GM12865 (cell line): Measurements from ENCODE around the gene SRPX2.

Source experiments
- DNase-seq: peaks from one replicate; pipeline ENCODE4 v3.0.0; 2010; ENCODE audit warnings: low read depth
- H3K4me3 ChIP-seq: 2 replicates; pipeline ENCODE4 v1.5.1; 2011; ENCODE audit warnings: mild to moderate bottlenecking, low read depth, low read length, control low read depth
- TF ChIP-seq, protein P1 (sequence below): IDR thresholded peaks from 2 replicates; pipeline ENCODE4 v1.5.1; 2011; ENCODE audit warnings: low read length, control low read depth, low read depth, inconsistent platforms; ENCODE audit not compliant: insufficient read depth; ENCODE audit errors: missing control alignments

Gene SRPX2

DNA sequence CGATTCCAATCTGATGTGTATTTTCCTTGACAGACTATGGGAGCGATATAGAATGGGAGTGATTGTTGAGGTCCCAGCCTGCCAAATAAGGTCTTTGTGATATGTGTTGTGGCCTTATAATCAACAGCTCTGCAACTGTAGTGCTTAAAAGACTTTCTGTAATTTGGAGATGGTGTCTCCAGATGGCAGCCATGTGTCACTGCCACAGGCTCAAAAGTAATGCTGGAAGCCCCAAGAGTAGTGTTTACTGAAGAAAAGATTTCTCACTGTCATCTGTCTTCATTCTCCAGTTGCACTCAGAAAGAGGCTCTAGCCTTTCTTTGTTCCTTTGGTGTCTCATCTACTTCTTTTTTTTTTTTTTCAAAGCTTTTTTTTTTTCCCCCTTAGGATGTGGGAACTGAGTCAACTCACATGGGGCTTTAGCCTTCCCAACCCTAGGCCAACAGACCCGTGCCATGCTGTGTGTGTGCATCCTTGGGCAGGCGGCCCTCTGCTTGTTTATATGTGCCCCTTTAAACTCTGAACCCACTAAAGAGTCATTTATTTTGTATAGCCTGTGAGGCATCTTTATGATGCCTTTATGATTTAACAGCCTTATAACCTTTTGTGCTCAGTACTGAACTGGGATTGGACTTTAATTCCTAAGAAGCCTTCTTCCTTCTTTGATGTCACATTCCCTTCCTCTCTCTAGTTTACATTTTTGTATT, 15.6 kb downstream of the SRPX2 start:
- no peak overlapping the region for H3K4me3 ChIP-seq
- TF ChIP-seq, protein P1, sequence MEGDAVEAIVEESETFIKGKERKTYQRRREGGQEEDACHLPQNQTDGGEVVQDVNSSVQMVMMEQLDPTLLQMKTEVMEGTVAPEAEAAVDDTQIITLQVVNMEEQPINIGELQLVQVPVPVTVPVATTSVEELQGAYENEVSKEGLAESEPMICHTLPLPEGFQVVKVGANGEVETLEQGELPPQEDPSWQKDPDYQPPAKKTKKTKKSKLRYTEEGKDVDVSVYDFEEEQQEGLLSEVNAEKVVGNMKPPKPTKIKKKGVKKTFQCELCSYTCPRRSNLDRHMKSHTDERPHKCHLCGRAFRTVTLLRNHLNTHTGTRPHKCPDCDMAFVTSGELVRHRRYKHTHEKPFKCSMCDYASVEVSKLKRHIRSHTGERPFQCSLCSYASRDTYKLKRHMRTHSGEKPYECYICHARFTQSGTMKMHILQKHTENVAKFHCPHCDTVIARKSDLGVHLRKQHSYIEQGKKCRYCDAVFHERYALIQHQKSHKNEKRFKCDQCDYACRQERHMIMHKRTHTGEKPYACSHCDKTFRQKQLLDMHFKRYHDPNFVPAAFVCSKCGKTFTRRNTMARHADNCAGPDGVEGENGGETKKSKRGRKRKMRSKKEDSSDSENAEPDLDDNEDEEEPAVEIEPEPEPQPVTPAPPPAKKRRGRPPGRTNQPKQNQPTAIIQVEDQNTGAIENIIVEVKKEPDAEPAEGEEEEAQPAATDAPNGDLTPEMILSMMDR, result no peak

DNA sequence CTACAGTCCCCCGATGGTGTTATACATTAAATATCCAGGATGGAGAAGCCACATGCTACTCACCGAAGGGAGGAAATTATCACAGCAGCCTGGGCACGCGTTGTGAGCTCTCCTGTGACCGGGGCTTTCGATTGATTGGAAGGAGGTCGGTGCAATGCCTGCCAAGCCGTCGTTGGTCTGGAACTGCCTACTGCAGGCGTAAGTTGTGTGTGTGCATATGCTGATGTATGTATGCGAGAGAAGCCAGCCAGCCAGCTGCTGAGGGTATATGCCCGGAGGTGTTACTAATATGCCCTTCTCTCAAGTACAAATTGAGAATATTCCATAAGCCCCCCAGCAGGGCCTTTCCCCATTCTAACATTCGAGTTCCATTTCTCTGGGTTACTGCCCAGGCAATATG, 18.2 kb downstream of the SRPX2 start:
- TF ChIP-seq, protein P1, result no peak
- DNase-seq, result no peak
- no peak overlapping the region for H3K4me3 ChIP-seq

More for the DNA sequence above, 15.6 kb downstream of the SRPX2 start:
- no peak for DNase-seq

DNA sequence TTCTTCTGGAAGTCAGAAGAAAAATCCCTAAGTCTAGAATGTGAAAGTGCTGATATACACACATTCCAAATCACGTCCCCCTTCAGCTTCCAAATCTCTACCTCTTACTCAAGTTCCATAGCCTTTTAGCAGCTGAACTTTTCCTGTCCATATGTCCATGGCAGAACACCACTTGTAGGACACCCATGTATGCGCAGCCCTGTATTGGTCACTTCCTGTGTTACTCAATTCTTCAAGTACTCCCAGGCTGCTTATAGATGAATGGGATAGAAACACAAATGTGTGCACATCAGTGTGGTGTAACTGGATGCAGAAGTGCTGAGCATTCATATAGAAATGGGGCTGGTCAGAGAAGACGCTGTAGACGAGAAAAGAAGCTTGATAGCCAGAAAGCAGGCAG, 18.8 kb downstream of the SRPX2 start:
- DNase-seq, result no peak
- TF ChIP-seq, protein P1, result no peak
- no peak overlapping the region for H3K4me3 ChIP-seq

DNA sequence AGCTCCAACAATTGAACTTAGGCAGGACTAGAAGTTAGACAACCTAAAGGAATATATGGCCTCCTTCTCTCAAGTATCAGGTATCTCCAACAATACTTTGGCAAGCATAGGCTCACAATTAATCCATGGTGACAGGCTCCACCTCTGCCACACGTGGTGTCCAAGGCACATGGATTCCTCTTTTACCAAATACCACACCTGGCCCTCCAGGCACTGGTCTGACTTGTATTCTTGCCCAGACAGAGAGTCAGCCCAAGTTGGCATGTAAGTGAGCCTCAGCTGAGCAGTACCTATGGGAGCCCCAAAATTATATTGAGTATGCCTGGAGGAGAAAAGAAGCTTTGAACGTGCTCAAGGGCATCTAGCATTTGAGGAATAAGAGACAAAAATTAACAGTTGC, 19.6 kb downstream of the SRPX2 start:
- no peak overlapping the region for H3K4me3 ChIP-seq
- TF ChIP-seq, protein P1, result no peak
- DNase-seq, result no peak

DNA sequence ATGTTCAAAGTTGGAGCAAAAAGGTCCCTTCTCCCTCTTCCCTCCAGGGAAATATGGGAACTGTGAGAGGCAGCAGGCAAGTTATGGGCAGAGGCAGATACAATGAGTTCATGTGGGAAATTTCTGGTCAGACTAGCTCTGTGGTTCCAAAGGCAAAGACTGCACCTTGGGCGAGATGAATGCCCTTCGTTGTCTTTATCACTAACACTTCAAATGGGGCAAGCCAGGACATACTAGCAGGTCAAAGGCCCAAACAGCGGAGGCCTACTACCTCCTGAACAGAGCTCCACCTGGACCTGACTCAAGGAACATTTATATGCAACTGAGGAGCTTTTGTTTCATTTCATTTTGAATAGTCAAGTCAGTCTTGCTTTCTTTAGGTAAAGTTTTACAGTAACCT, 29.0 kb downstream of the SRPX2 start:
- TF ChIP-seq, protein P1, result no peak
- DNase-seq, result no peak
- no peak overlapping the region for H3K4me3 ChIP-seq

DNA sequence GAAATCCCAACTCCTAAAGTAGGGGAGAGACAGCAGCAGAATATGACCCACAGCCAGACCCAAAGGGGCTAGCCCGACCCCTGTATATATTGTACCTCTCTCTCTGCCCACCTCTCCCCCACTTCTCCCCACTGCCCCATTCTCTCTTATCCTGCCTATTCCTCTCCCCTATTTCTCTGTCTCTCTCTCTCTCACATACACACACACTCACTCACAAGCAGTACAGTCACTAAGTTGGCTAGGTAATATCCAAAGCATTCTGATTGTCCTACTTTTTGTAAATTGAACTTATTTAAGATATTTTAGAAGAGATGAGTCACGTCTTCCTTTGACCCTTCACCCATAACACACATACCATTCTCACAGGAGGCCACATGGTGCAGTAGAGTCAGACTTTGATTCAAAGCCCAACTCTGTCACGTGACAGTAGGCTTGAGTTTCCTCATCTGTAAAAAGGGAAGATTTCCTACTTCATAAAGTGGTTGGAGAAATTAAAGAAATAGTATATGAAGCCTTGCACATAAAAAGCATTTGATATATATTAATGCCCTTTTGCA, 29.5 kb downstream of the SRPX2 start:
- TF ChIP-seq, protein P1, result no peak
- DNase-seq, result no peak
- no peak overlapping the region for H3K4me3 ChIP-seq

DNA sequence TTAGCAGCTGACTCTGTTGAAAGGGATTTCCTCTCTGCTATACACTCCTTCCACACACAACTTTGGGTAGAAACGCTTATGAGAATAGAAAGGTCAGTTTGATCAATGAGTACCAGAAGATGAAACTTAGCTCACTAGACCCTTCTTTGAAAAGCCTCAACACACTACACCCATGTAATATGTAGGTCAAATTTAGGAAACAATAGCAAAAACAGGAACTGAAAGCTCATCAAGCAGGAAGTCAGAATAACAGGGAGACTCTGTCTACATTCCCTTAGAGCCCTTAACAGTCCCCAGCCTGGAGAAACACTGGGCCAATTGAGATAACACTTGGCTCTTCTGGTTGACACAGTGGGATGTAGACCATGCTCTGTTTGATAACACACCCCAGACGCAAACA, 30.7 kb downstream of the SRPX2 start:
- no peak overlapping the region for H3K4me3 ChIP-seq
- no peak for DNase-seq

More for the DNA sequence above, 30.7 kb downstream of the SRPX2 start:
- TF ChIP-seq, protein P1, result no peak
